ENCODE results near the gene XCR1.

XCR1 gene

DNA sequence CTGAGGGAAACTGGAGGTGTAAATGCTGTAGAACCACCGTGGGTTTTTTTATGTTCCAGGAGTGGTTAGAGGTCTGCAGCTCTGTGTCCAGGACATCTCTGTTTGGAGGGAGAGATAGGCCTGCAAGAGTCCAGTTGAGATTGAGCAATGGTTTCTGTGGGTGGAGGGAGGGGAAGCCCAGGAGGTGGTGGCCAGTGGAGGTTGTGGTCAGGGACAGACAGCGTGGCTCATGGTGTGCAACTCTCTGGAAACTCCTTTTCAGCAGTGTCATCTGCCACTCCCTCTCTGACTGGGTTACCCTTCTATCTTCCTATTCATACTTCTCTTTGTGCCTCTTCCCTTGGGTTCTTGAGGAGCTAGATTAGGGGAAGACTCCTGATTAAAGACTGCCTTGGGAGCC is 9.6 kb downstream of the XCR1 start:
- no peaks in the 10 kb centered on the region for H3K4me1 ChIP-seq (ENCODE audit: control insufficient read depth in 2 of 2, insufficient read depth in 1 of 2, low read depth in 1 of 2, low read length in 2 of 2)
- no peak overlapping the region for H3K18ac ChIP-seq (ENCODE audit: low read length)
- H3K4me2 ChIP-seq (ENCODE audit: insufficient read depth, low read length, poor library complexity, severe bottlenecking), result no peak overlapping the region
- H3K4me3 ChIP-seq (ENCODE audit: low read length in 2 of 2), result no peak overlapping the region
- H3K9me3 ChIP-seq (replicated peaks in 1 of 2; ENCODE audit: control insufficient read depth in 2 of 2, insufficient read depth in 1 of 2, low read depth in 1 of 2, low read length in 2 of 2), result peaks cover 0 to 3% of the 10 kb centered on the region in 2 donors
- no peak overlapping the region for H3K23ac ChIP-seq (ENCODE audit: low read depth, low read length, poor library complexity)
- no peak overlapping the region for H3K14ac ChIP-seq (ENCODE audit: low read length)
- no peak overlapping the region for H3K27ac ChIP-seq (replicated peaks; ENCODE audit: low read length)
- WGBS, 2 donors (ENCODE audit: extremely low coverage in 2 of 2, insufficient read length in 2 of 2, insufficient replicate concordance in 1 of 2), result no CpG with 5 or more reads among the region's 2 CpGs
- no peak overlapping the region for H2BK120ac ChIP-seq (ENCODE audit: low read depth, low read length)
- peaks cover 0 to 3% (median 0%) of the 10 kb centered on the region in 3 experiments for H3K27me3 ChIP-seq (ENCODE audit: control insufficient read depth in 3 of 3, insufficient read depth in 3 of 3, low read depth in 1 of 3, low read length in 3 of 3)
- H2AFZ ChIP-seq (ENCODE audit: low read length), result no peak overlapping the region
- no peak overlapping the region for H3K4ac ChIP-seq (ENCODE audit: low read length)
- H2BK15ac ChIP-seq (ENCODE audit: low read length), result no peak overlapping the region
- no peak overlapping the region for H2BK12ac ChIP-seq (ENCODE audit: low read length)
- H3K36me3 ChIP-seq (replicated peaks in 1 of 2; ENCODE audit: control insufficient read depth in 2 of 2, insufficient read depth in 2 of 2, low read length in 2 of 2), result no peaks in the 10 kb centered on the region
- H4K91ac ChIP-seq (ENCODE audit: low read depth, low read length, poor library complexity), result no peak overlapping the region
- no peaks in the 10 kb centered on the region for H3K79me1 ChIP-seq (ENCODE audit: low read depth, low read length)
- no peak overlapping the region for H4K8ac ChIP-seq (ENCODE audit: low read depth, low read length)
- DNase-seq (ENCODE audit: low spot score), result no peak
- no peak overlapping the region for H3K9ac ChIP-seq (ENCODE audit: low read depth, low read length, poor library complexity)
- H2AK5ac ChIP-seq (ENCODE audit: low read depth, low read length), result no peak overlapping the region
- no peak overlapping the region for H2BK5ac ChIP-seq (ENCODE audit: low read length)

DNA sequence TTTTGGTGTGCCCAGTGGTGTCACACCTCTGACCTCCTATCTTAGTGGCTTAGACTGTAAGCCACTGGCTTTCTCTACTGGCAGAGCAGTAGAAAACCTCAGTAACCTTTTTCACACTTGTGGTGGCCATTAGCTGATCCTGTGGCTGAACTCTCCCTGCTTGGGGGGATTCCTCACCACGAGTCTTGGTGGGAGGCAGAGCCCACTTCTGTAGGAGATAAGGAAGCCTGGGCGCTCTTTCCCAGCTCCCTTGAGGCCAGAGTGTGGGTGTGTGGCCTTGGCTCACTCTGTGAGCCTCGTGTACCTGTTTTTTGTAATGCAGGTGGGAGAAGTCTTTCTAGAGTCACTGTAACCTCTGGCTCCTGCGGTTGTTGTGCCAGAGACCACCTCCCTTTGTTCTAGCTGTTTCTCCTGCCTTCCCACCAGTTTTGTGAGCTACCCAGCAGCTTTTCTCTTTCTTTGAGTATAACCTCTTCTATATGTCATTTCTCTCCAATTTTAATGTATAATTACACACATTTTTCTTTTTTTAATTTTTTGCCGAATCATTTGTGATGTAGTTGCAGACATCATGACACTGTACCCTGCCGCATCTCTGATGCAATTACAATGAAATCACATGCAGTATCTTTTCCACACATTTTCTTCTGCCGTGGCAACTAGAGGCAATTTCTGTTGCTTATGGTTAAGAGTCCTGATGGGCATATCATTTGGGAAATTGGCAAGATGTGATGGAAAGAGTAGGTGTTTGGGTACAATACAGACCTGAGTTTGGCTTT is 13.8 kb downstream of the XCR1 start:
- H3K9me3 ChIP-seq (replicated peaks in 1 of 2; ENCODE audit: control insufficient read depth in 2 of 2, insufficient read depth in 1 of 2, low read depth in 1 of 2, low read length in 2 of 2), result no peaks in the 10 kb centered on the region
- no peaks in the 10 kb centered on the region for H3K4me1 ChIP-seq (ENCODE audit: control insufficient read depth in 2 of 2, insufficient read depth in 1 of 2, low read depth in 1 of 2, low read length in 2 of 2)
- H2BK12ac ChIP-seq (ENCODE audit: low read length), result no peak overlapping the region
- WGBS, 2 donors (ENCODE audit: extremely low coverage in 2 of 2, insufficient read length in 2 of 2, insufficient replicate concordance in 1 of 2), result no CpG with 5 or more reads among the region's 7 CpGs
- H2AK5ac ChIP-seq (ENCODE audit: low read depth, low read length), result no peak overlapping the region
- H4K91ac ChIP-seq (ENCODE audit: low read depth, low read length, poor library complexity), result no peak overlapping the region
- no peak overlapping the region for H3K27ac ChIP-seq (replicated peaks; ENCODE audit: low read length)
- no peak overlapping the region for H2BK120ac ChIP-seq (ENCODE audit: low read depth, low read length)
- no peak overlapping the region for H2BK5ac ChIP-seq (ENCODE audit: low read length)
- H2AFZ ChIP-seq (ENCODE audit: low read length), result no peak overlapping the region
- no peaks in the 10 kb centered on the region for H3K27me3 ChIP-seq (ENCODE audit: control insufficient read depth in 3 of 3, insufficient read depth in 3 of 3, low read depth in 1 of 3, low read length in 3 of 3)
- DNase-seq (ENCODE audit: low spot score), result no peak
- no peak overlapping the region for H3K14ac ChIP-seq (ENCODE audit: low read length)
- no peak overlapping the region for H3K4me2 ChIP-seq (ENCODE audit: insufficient read depth, low read length, poor library complexity, severe bottlenecking)
- no peaks in the 10 kb centered on the region for H3K36me3 ChIP-seq (replicated peaks in 1 of 2; ENCODE audit: control insufficient read depth in 2 of 2, insufficient read depth in 2 of 2, low read length in 2 of 2)
- H4K8ac ChIP-seq (ENCODE audit: low read depth, low read length), result no peak overlapping the region
- H3K18ac ChIP-seq (ENCODE audit: low read length), result no peak overlapping the region
- no peaks in the 10 kb centered on the region for H3K79me1 ChIP-seq (ENCODE audit: low read depth, low read length)
- H3K23ac ChIP-seq (ENCODE audit: low read depth, low read length, poor library complexity), result no peak overlapping the region
- H3K4ac ChIP-seq (ENCODE audit: low read length), result no peak overlapping the region
- no peak overlapping the region for H3K4me3 ChIP-seq (ENCODE audit: low read length in 2 of 2)
- H2BK15ac ChIP-seq (ENCODE audit: low read length), result no peak overlapping the region
- no peak overlapping the region for H3K9ac ChIP-seq (ENCODE audit: low read depth, low read length, poor library complexity)

DNA sequence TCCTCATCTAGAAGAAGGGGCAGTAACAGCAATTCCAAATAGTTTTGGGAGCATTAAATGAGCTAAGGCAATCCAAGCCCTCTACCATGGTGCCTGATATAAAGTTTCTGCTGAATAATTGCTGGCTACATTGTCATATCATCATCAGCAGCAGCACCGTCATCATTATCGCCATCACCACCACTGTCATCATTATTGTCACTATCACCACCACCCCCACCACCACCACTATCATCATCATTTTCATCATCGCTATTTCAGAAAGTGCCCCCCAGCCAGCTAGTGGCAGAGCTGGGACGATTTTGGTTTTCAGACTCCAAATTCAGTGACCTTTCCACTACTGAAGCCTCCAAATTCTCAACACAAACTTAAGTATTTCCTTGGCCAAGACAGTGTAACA is 15.0 kb downstream of the XCR1 start:
- Histone ChIP-seq H4K91ac (ENCODE audit: low read depth, low read length, poor library complexity) (no peak overlapping the region), H3K27me3 (ENCODE audit: control insufficient read depth in 3 of 3, insufficient read depth in 3 of 3, low read depth in 1 of 3, low read length in 3 of 3) (peaks cover 0 to 3% (median 0%) of the 10 kb centered on the region in 3 experiments), H2BK120ac (ENCODE audit: low read depth, low read length) (no peak overlapping the region), H2BK12ac (ENCODE audit: low read length) (no peak overlapping the region), H3K14ac (ENCODE audit: low read length) (no peak overlapping the region), H3K9me3 (replicated peaks in 1 of 2; ENCODE audit: control insufficient read depth in 2 of 2, insufficient read depth in 1 of 2, low read depth in 1 of 2, low read length in 2 of 2) (no peaks in the 10 kb centered on the region), H2AFZ (ENCODE audit: low read length) (no peak overlapping the region), H3K36me3 (replicated peaks in 1 of 2; ENCODE audit: control insufficient read depth in 2 of 2, insufficient read depth in 2 of 2, low read length in 2 of 2) (no peaks in the 10 kb centered on the region), H3K9ac (ENCODE audit: low read depth, low read length, poor library complexity) (no peak overlapping the region), H3K27ac (replicated peaks; ENCODE audit: low read length) (no peak overlapping the region), H2AK5ac (ENCODE audit: low read depth, low read length) (no peak overlapping the region), H2BK5ac (ENCODE audit: low read length) (no peak overlapping the region), H4K8ac (ENCODE audit: low read depth, low read length) (no peak overlapping the region), H3K23ac (ENCODE audit: low read depth, low read length, poor library complexity) (no peak overlapping the region), H3K4me1 (ENCODE audit: control insufficient read depth in 2 of 2, insufficient read depth in 1 of 2, low read depth in 1 of 2, low read length in 2 of 2) (no peaks in the 10 kb centered on the region), H3K18ac (ENCODE audit: low read length) (no peak overlapping the region), H3K4me2 (ENCODE audit: insufficient read depth, low read length, poor library complexity, severe bottlenecking) (no peak overlapping the region), H2BK15ac (ENCODE audit: low read length) (no peak overlapping the region), H3K4ac (ENCODE audit: low read length) (no peak overlapping the region), H3K4me3 (ENCODE audit: low read length in 2 of 2) (no peak overlapping the region), H3K79me1 (ENCODE audit: low read depth, low read length) (no peaks in the 10 kb centered on the region)
- DNase-seq (ENCODE audit: low spot score), result no peak
- WGBS, 2 donors (ENCODE audit: extremely low coverage in 2 of 2, insufficient read length in 2 of 2, insufficient replicate concordance in 1 of 2), result no CpG with 5 or more reads among the region's 4 CpGs

DNA sequence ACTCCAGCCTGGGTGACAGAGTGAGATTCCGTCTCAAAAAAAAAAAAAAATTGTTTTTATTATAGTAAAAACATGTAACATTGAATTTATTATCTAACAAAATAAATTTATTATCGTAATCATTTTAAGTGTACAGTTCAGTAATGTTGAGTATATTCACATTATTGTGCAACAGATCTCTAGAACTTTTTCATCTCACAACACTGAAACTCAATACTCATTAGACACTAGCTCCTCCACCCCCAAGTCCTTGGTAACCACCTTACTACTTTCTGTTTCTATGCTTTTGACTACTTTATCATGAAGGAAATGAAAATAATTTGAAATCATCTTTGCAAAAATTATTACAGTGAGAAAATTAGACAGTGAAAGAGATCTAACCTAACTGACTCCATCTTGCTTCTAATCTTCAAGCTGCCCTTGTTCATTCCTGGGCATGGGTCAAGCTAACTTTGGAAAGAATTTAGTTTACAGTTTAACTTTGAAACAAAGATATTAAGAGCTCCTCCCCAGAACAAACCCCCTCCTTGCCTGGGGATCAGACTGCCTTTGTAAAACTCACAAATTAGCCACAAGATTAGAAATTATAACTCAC is 16.7 kb downstream of the XCR1 start:
- H3K4me3 ChIP-seq (ENCODE audit: low read length in 2 of 2), result no peak overlapping the region
- no peak overlapping the region for H2BK120ac ChIP-seq (ENCODE audit: low read depth, low read length)
- no peak overlapping the region for H4K8ac ChIP-seq (ENCODE audit: low read depth, low read length)
- no peaks in the 10 kb centered on the region for H3K9me3 ChIP-seq (replicated peaks in 1 of 2; ENCODE audit: control insufficient read depth in 2 of 2, insufficient read depth in 1 of 2, low read depth in 1 of 2, low read length in 2 of 2)
- H2BK5ac ChIP-seq (ENCODE audit: low read length), result no peak overlapping the region
- no peak overlapping the region for H3K14ac ChIP-seq (ENCODE audit: low read length)
- no peaks in the 10 kb centered on the region for H3K4me1 ChIP-seq (ENCODE audit: control insufficient read depth in 2 of 2, insufficient read depth in 1 of 2, low read depth in 1 of 2, low read length in 2 of 2)
- no peak for DNase-seq (ENCODE audit: low spot score)
- H3K23ac ChIP-seq (ENCODE audit: low read depth, low read length, poor library complexity), result no peak overlapping the region
- H2BK15ac ChIP-seq (ENCODE audit: low read length), result no peak overlapping the region
- no peaks in the 10 kb centered on the region for H3K79me1 ChIP-seq (ENCODE audit: low read depth, low read length)
- H2AK5ac ChIP-seq (ENCODE audit: low read depth, low read length), result no peak overlapping the region
- H4K91ac ChIP-seq (ENCODE audit: low read depth, low read length, poor library complexity), result no peak overlapping the region
- WGBS, 2 donors (ENCODE audit: extremely low coverage in 2 of 2, insufficient read length in 2 of 2, insufficient replicate concordance in 1 of 2), result no CpG with 5 or more reads among the region's 2 CpGs
- no peak overlapping the region for H3K18ac ChIP-seq (ENCODE audit: low read length)
- H3K9ac ChIP-seq (ENCODE audit: low read depth, low read length, poor library complexity), result no peak overlapping the region
- no peak overlapping the region for H2AFZ ChIP-seq (ENCODE audit: low read length)
- no peak overlapping the region for H3K4me2 ChIP-seq (ENCODE audit: insufficient read depth, low read length, poor library complexity, severe bottlenecking)
- H3K36me3 ChIP-seq (replicated peaks in 1 of 2; ENCODE audit: control insufficient read depth in 2 of 2, insufficient read depth in 2 of 2, low read length in 2 of 2), result no peaks in the 10 kb centered on the region
- H2BK12ac ChIP-seq (ENCODE audit: low read length), result no peak overlapping the region
- H3K27me3 ChIP-seq (ENCODE audit: control insufficient read depth in 3 of 3, insufficient read depth in 3 of 3, low read depth in 1 of 3, low read length in 3 of 3), result peaks cover 0 to 10% (median 0%) of the 10 kb centered on the region in 3 experiments
- no peak overlapping the region for H3K27ac ChIP-seq (replicated peaks; ENCODE audit: low read length)
- H3K4ac ChIP-seq (ENCODE audit: low read length), result no peak overlapping the region

Data from neuronal stem cell (in vitro differentiated cells).